GM12892 (cell line): ENCODE results near the gene PPM1E.

Experiments used
- POLR2A ChIP-seq: IDR thresholded peaks from 2 replicates; pipeline ENCODE4 v1.6.1; 2011; ENCODE audit warnings: low read depth, low read length, control low read depth
- POLR2AphosphoS5 ChIP-seq: IDR thresholded peaks from 2 replicates; pipeline ENCODE4 v1.6.1; 2011; ENCODE audit warnings: low read depth, low read length, control low read depth
- TAF1 ChIP-seq: IDR thresholded peaks from 2 replicates; pipeline ENCODE4 v1.6.1; 2011; ENCODE audit warnings: low read depth, mild to moderate bottlenecking, control low read depth, low read length, borderline replicate concordance

DNA sequence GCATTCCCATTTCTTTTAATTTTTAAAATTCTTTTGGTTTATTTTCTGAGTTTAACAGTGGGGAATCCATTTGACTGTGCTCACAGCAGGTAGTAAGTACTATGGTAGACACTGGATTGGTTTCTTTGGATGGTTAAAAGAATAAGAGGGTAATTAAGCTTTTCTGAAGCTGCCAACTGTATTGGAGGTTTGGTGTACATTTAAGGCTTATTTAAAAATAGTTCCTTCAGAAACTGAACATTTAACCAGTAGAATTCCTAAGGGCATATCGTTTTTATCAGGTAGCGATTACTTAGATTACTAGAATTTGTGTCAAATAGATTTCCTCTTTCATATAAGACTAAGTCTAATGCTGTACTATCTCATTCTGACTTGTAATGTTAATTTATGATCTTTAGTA, 162.4 kb downstream of the PPM1E start:
- TF ChIP-seq POLR2AphosphoS5, result no peak
- no peak for TF ChIP-seq POLR2A
- TF ChIP-seq TAF1, result no peak
